ENCODE results near the gene GRIN2A.

GRIN2A gene

DNA sequence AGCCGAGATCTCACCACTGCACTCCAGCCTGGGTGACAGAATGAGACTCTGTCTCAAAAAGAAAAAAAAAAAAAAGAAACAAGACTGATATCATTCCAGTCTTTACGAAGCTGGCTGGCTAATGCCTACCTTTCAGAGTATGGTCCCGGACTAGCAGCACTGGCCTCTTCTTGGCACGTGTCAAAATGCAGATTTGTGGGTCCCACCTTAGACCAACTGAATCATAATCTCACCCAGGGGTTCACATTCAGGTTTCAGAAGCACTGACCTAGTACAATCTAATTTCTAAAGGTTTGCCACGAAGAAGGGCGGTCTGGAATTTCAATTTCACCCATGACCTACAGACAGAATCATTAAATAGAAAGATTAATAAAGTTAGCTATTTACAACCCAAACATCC is 43.4 kb upstream of the GRIN2A start:
- Histone ChIP-seq H3K18ac (ENCODE audit: low read length) (no peak overlapping the region), H3K36me3 (ENCODE audit: control insufficient read depth, insufficient read depth, low read length) (no peaks in the 10 kb centered on the region), H3K79me2 (ENCODE audit: control insufficient read depth, insufficient read depth, low read length) (no peaks in the 10 kb centered on the region), H4K5ac (ENCODE audit: low read length) (no peak overlapping the region), H3K4me3 (ENCODE audit: low read length) (no peak overlapping the region), H3K9ac (ENCODE audit: low read length) (no peak overlapping the region), H2AK5ac (ENCODE audit: low read length) (no peak overlapping the region), H3K4me1 (ENCODE audit: control insufficient read depth, low read depth, low read length) (no peaks in the 10 kb centered on the region), H2BK5ac (ENCODE audit: low read length) (no peak overlapping the region), H3K23ac (ENCODE audit: low read length) (no peak overlapping the region), H3K27me3 (ENCODE audit: insufficient read depth, low read length, poor library complexity) (no peaks in the 10 kb centered on the region), H2BK120ac (ENCODE audit: low read depth, low read length) (no peak overlapping the region), H3K4ac (ENCODE audit: low read depth, low read length) (no peak overlapping the region), H3K56ac (ENCODE audit: low read length) (no peak overlapping the region), H3K4me2 (ENCODE audit: low read length) (no peak overlapping the region), H3K27ac (ENCODE audit: low read depth, low read length) (no peak overlapping the region), H3K79me1 (ENCODE audit: low read length) (no peaks in the 10 kb centered on the region), H4K8ac (ENCODE audit: low read depth, low read length) (no peak overlapping the region), H2BK15ac (replicated peaks; ENCODE audit: low read depth) (no peak overlapping the region)
- DNase-seq, result no peak
- no CpG with 5 or more reads among the region's 6 CpGs for WGBS (ENCODE audit: extremely low coverage, insufficient coverage, low lambda C conversion rate)

DNA sequence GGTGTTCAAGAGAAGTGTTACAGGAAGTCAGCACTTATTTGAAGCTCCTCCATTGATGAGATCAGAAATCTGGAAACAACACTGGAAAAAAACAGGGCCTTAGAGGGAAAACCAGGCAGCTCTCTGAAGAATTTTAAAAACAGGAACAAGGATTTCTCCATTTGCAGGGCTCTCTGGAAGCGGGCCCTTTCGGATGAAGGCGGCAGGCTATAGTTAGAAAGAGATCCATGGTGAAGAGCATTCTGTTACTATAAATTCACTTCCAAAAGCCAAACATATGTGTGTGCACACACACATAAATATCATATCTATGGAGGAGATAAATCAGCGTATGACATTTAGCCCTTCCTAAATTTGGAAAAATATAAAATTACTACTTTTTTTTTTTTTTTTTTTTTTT is 42.6 kb upstream of the GRIN2A start:
- no peak overlapping the region for H4K8ac ChIP-seq (ENCODE audit: low read depth, low read length)
- no peak overlapping the region for H2BK15ac ChIP-seq (replicated peaks; ENCODE audit: low read depth)
- DNase-seq, result no peak

DNA sequence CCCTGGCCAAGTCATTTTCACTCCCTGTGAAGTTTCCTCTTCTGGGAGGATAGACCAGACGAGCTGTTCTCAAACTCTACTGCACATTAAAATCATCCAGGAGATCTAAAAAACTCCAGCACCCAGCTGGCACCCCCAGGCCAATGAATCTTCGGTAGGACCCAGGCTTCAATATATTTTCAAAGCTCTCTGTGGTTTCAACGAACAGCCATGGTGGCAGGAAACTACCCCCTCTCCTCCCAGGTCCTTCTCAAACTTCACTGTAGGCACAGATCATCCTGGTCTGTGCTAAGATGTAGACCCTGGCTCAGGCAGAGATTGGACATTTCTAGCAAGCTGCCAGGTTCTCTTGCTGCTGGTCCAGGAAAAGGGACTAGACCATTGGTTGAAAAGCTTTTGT is 38.7 kb upstream of the GRIN2A start:
- no peak overlapping the region for H3K27ac ChIP-seq (ENCODE audit: low read depth, low read length)
- H3K36me3 ChIP-seq (ENCODE audit: control insufficient read depth, insufficient read depth, low read length), result no peaks in the 10 kb centered on the region
- H3K23ac ChIP-seq (ENCODE audit: low read length), result no peak overlapping the region
- H2BK15ac ChIP-seq (replicated peaks; ENCODE audit: low read depth), result no peak overlapping the region
- no peaks in the 10 kb centered on the region for H3K79me1 ChIP-seq (ENCODE audit: low read length)
- no peaks in the 10 kb centered on the region for H3K4me1 ChIP-seq (ENCODE audit: control insufficient read depth, low read depth, low read length)
- H3K4ac ChIP-seq (ENCODE audit: low read depth, low read length), result no peak overlapping the region
- H3K18ac ChIP-seq (ENCODE audit: low read length), result no peak overlapping the region
- no CpG with 5 or more reads among the region's 3 CpGs for WGBS (ENCODE audit: extremely low coverage, insufficient coverage, low lambda C conversion rate)
- H4K5ac ChIP-seq (ENCODE audit: low read length), result no peak overlapping the region
- no peaks in the 10 kb centered on the region for H3K27me3 ChIP-seq (ENCODE audit: insufficient read depth, low read length, poor library complexity)
- no peak overlapping the region for H3K56ac ChIP-seq (ENCODE audit: low read length)
- H3K79me2 ChIP-seq (ENCODE audit: control insufficient read depth, insufficient read depth, low read length), result no peaks in the 10 kb centered on the region
- H2BK120ac ChIP-seq (ENCODE audit: low read depth, low read length), result no peak overlapping the region
- H4K8ac ChIP-seq (ENCODE audit: low read depth, low read length), result no peak overlapping the region
- H2BK5ac ChIP-seq (ENCODE audit: low read length), result no peak overlapping the region
- DNase-seq, result no peak
- no peak overlapping the region for H3K4me3 ChIP-seq (ENCODE audit: low read length)
- H3K4me2 ChIP-seq (ENCODE audit: low read length), result no peak overlapping the region
- no peak overlapping the region for H3K9ac ChIP-seq (ENCODE audit: low read length)
- no peak overlapping the region for H2AK5ac ChIP-seq (ENCODE audit: low read length)

More for the DNA sequence above, 42.6 kb upstream of the GRIN2A start:
- Histone ChIP-seq H3K36me3 (ENCODE audit: control insufficient read depth, insufficient read depth, low read length) (no peaks in the 10 kb centered on the region), H3K4ac (ENCODE audit: low read depth, low read length) (no peak overlapping the region), H3K4me1 (ENCODE audit: control insufficient read depth, low read depth, low read length) (no peaks in the 10 kb centered on the region), H3K9ac (ENCODE audit: low read length) (no peak overlapping the region), H3K27ac (ENCODE audit: low read depth, low read length) (no peak overlapping the region), H3K4me2 (ENCODE audit: low read length) (no peak overlapping the region), H3K18ac (ENCODE audit: low read length) (no peak overlapping the region), H2BK5ac (ENCODE audit: low read length) (no peak overlapping the region), H2AK5ac (ENCODE audit: low read length) (no peak overlapping the region), H3K4me3 (ENCODE audit: low read length) (no peak overlapping the region), H3K23ac (ENCODE audit: low read length) (no peak overlapping the region), H3K27me3 (ENCODE audit: insufficient read depth, low read length, poor library complexity) (no peaks in the 10 kb centered on the region), H4K5ac (ENCODE audit: low read length) (no peak overlapping the region), H3K79me2 (ENCODE audit: control insufficient read depth, insufficient read depth, low read length) (no peaks in the 10 kb centered on the region), H3K56ac (ENCODE audit: low read length) (no peak overlapping the region), H3K79me1 (ENCODE audit: low read length) (no peaks in the 10 kb centered on the region), H2BK120ac (ENCODE audit: low read depth, low read length) (no peak overlapping the region)
- no CpG with 5 or more reads among the region's 4 CpGs for WGBS (ENCODE audit: extremely low coverage, insufficient coverage, low lambda C conversion rate)

DNA sequence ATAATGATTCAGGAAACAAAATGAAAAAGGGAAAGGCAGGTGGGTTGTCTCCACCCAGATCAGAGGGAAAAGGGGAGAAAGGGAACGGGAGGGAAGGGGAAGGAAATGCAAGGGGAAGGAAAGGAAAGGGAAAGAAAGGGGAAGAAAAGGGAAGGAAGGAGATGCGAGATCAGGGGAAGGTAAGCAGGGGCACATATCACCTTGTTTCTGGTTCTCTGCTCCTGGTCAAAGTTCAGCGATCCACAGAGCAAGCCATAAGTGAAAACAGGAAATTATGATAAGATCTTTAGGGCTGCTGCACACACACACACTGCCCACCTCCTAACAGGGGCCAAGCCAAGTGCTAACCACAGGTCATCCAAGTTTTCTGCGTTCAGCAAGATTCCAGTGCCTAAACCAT is 37.5 kb upstream of the GRIN2A start:
- Histone ChIP-seq H4K8ac (ENCODE audit: low read depth, low read length) (no peak overlapping the region), H3K9ac (ENCODE audit: low read length) (no peak overlapping the region), H2AK5ac (ENCODE audit: low read length) (no peak overlapping the region), H3K27ac (ENCODE audit: low read depth, low read length) (no peak overlapping the region), H3K4ac (ENCODE audit: low read depth, low read length) (no peak overlapping the region), H3K4me2 (ENCODE audit: low read length) (no peak overlapping the region), H3K79me1 (ENCODE audit: low read length) (no peaks in the 10 kb centered on the region), H3K56ac (ENCODE audit: low read length) (no peak overlapping the region), H3K27me3 (ENCODE audit: insufficient read depth, low read length, poor library complexity) (no peaks in the 10 kb centered on the region), H2BK5ac (ENCODE audit: low read length) (no peak overlapping the region), H3K36me3 (ENCODE audit: control insufficient read depth, insufficient read depth, low read length) (no peaks in the 10 kb centered on the region), H3K4me1 (ENCODE audit: control insufficient read depth, low read depth, low read length) (no peaks in the 10 kb centered on the region), H2BK15ac (replicated peaks; ENCODE audit: low read depth) (no peak overlapping the region), H3K23ac (ENCODE audit: low read length) (no peak overlapping the region), H3K18ac (ENCODE audit: low read length) (no peak overlapping the region), H3K4me3 (ENCODE audit: low read length) (no peak overlapping the region), H3K79me2 (ENCODE audit: control insufficient read depth, insufficient read depth, low read length) (no peaks in the 10 kb centered on the region), H2BK120ac (ENCODE audit: low read depth, low read length) (no peak overlapping the region), H4K5ac (ENCODE audit: low read length) (no peak overlapping the region)
- no CpG with 5 or more reads among the region's 4 CpGs for WGBS (ENCODE audit: extremely low coverage, insufficient coverage, low lambda C conversion rate)
- no peak for DNase-seq

DNA sequence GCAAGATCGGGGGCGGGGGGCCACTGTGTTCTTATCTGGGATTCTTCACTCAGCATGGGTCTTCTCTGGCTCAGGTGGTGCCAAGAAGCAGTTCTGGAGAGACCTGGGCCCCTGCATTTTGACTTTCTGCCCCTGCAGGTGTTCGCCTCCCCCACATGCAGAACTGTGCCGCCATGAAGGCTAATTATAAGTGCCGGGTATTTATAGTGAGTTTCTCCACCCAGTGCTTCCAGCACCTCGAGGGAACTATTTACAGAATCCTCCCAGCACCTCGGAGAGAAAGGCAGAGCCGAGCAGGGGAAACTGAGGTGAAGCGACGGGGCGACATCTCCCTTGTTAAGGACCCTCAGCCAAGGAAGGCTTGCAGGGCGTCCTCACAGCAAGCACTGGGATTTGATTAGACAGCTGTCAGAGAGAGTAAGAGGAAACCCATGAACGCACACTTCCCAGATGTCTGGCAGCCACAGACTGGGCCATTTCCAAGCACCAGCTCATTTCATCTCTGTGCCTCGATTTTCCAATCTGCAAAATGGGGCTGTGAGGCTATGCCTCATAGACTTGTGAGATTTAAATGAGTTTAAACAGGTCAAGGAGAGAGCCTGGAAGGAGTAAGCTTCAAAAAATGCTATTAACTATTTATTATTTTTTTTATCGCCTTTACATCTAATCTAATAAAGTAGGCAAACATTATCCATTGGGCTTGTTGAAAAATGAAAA is 36.4 kb upstream of the GRIN2A start:
- no peak overlapping the region for H3K18ac ChIP-seq (ENCODE audit: low read length)
- H2AK5ac ChIP-seq (ENCODE audit: low read length), result no peak overlapping the region
- WGBS (ENCODE audit: extremely low coverage, insufficient coverage, low lambda C conversion rate), result no CpG with 5 or more reads among the region's 15 CpGs
- H2BK5ac ChIP-seq (ENCODE audit: low read length), result no peak overlapping the region
- no peak overlapping the region for H4K5ac ChIP-seq (ENCODE audit: low read length)
- no peak overlapping the region for H3K4ac ChIP-seq (ENCODE audit: low read depth, low read length)
- no peaks in the 10 kb centered on the region for H3K79me1 ChIP-seq (ENCODE audit: low read length)
- H3K9ac ChIP-seq (ENCODE audit: low read length), result no peak overlapping the region
- H4K8ac ChIP-seq (ENCODE audit: low read depth, low read length), result no peak overlapping the region
- no peaks in the 10 kb centered on the region for H3K79me2 ChIP-seq (ENCODE audit: control insufficient read depth, insufficient read depth, low read length)
- no peak overlapping the region for H3K56ac ChIP-seq (ENCODE audit: low read length)
- H3K4me1 ChIP-seq (ENCODE audit: control insufficient read depth, low read depth, low read length), result no peaks in the 10 kb centered on the region
- no peak for DNase-seq
- H2BK120ac ChIP-seq (ENCODE audit: low read depth, low read length), result no peak overlapping the region
- no peaks in the 10 kb centered on the region for H3K36me3 ChIP-seq (ENCODE audit: control insufficient read depth, insufficient read depth, low read length)
- no peak overlapping the region for H3K27ac ChIP-seq (ENCODE audit: low read depth, low read length)
- no peak overlapping the region for H2BK15ac ChIP-seq (replicated peaks; ENCODE audit: low read depth)
- no peak overlapping the region for H3K4me3 ChIP-seq (ENCODE audit: low read length)
- H3K23ac ChIP-seq (ENCODE audit: low read length), result no peak overlapping the region
- no peaks in the 10 kb centered on the region for H3K27me3 ChIP-seq (ENCODE audit: insufficient read depth, low read length, poor library complexity)
- H3K4me2 ChIP-seq (ENCODE audit: low read length), result no peak overlapping the region

DNA sequence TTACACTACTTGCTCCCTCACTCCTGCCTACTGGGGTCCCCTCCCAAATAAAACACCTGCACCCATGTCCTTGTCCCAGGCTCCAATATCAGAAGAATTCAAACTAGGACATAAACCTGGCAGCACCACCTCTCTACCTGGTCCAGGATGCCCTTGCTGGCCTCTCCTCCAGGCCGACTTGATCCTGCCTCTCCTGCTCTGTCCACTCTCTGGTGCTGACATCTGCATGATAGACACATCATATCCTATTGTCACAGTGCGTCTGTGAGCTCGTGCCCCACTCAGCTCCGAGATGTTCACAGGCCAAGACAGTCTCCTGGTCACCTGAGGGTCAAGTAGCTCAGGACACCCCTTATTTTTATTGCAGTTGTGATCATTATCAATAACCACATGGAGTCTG is 31.5 kb upstream of the GRIN2A start:
- Histone ChIP-seq H3K27ac (ENCODE audit: low read depth, low read length) (no peak overlapping the region), H3K9ac (ENCODE audit: low read length) (no peak overlapping the region), H3K79me1 (ENCODE audit: low read length) (no peaks in the 10 kb centered on the region), H3K27me3 (ENCODE audit: insufficient read depth, low read length, poor library complexity) (no peaks in the 10 kb centered on the region), H3K56ac (ENCODE audit: low read length) (no peak overlapping the region), H3K4ac (ENCODE audit: low read depth, low read length) (no peak overlapping the region), H3K4me3 (ENCODE audit: low read length) (no peak overlapping the region), H4K8ac (ENCODE audit: low read depth, low read length) (no peak overlapping the region), H2BK5ac (ENCODE audit: low read length) (no peak overlapping the region), H3K23ac (ENCODE audit: low read length) (no peak overlapping the region), H3K36me3 (ENCODE audit: control insufficient read depth, insufficient read depth, low read length) (no peaks in the 10 kb centered on the region), H2AK5ac (ENCODE audit: low read length) (no peak overlapping the region), H3K18ac (ENCODE audit: low read length) (no peak overlapping the region), H3K79me2 (ENCODE audit: control insufficient read depth, insufficient read depth, low read length) (no peaks in the 10 kb centered on the region), H4K5ac (ENCODE audit: low read length) (no peak overlapping the region), H3K4me1 (ENCODE audit: control insufficient read depth, low read depth, low read length) (no peaks in the 10 kb centered on the region), H2BK120ac (ENCODE audit: low read depth, low read length) (no peak overlapping the region), H3K4me2 (ENCODE audit: low read length) (no peak overlapping the region), H2BK15ac (replicated peaks; ENCODE audit: low read depth) (no peak overlapping the region)
- no CpG with 5 or more reads among the region's 4 CpGs for WGBS (ENCODE audit: extremely low coverage, insufficient coverage, low lambda C conversion rate)
- no peak for DNase-seq
